OCI-LY3 (cell line): ENCODE data around the gene CHST15.

ENCODE experiments used
- CTCF ChIP-seq: fragments of 200-600, 300-600 bp; sonication (generic); IDR thresholded peaks from 2 replicates; pipeline ENCODE4 v1.5.1; 2014; ENCODE audit warnings: antibody characterized with exemption, low read length, low read depth
- EZH2phosphoT487 ChIP-seq: fragments of 200-600 bp; shearing (Covaris generic); IDR thresholded peaks from 2 replicates; pipeline ENCODE4 v1.6.1; 2018; ENCODE audit warnings: antibody characterized with exemption, mixed run types, low read depth

- TF ChIP-seq CTCF (no peak), EZH2phosphoT487 (no peak)
These were observed 18.8 kb downstream of the CHST15 start for GRCh38 chr10:124074501-124075109.
